GM12865 (cell line): ENCODE data around the gene STXBP2.
A peak's percentile ranks its signal among the peaks of the same experiment; 100 is the strongest.

Experiments used
- DNase-seq: peaks from one replicate; pipeline ENCODE4 v3.0.0; 2010; ENCODE audit warnings: low read depth
- H3K4me3 ChIP-seq: 2 replicates; pipeline ENCODE4 v1.5.1; 2011; ENCODE audit warnings: mild to moderate bottlenecking, low read depth, low read length, control low read depth
- CTCF ChIP-seq: IDR thresholded peaks from 2 replicates; pipeline ENCODE4 v1.5.1; 2011; ENCODE audit warnings: low read length, control low read depth, low read depth, inconsistent platforms; ENCODE audit not compliant: insufficient read depth; ENCODE audit errors: missing control alignments

Gene STXBP2

GRCh38 chr19:7681340-7682174 is 44.6 kb downstream of the STXBP2 start:
- peak; percentile 72 for TF ChIP-seq CTCF

DNA sequence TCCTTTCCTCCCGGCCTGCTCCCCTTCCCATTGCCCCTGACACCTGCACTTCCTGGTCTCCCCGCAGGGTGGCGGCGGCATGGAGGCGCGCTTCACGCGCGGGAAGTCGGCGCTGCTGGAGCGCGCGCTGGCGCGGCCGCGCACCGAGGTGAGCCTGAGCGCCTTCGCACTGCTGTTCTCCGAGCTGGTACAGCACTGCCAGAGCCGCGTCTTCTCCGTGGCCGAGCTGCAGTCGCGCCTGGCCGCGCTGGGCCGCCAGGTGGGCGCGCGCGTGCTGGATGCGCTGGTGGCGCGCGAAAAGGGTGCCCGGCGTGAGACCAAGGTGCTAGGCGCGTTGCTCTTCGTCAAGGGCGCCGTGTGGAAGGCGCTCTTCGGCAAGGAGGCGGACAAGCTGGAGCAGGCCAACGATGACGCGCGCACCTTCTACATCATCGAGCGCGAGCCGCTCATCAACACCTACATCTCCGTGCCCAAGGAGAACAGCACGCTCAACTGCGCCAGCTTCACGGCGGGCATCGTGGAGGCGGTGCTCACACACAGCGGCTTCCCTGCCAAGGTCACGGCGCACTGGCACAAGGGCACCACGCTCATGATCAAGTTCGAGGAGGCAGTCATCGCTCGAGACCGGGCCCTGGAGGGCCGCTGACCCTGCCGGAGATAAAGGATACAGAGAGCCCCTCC is 45.4 kb downstream of the STXBP2 start:
- no peak for TF ChIP-seq CTCF
- no peak for DNase-seq
- H3K4me3 ChIP-seq = peak overlapping the region; percentile 78

More at GRCh38 chr19:7681340-7682174, 44.6 kb downstream of the STXBP2 start:
- peak; percentile 95 for DNase-seq
- peak overlapping the region; percentile 78 for H3K4me3 ChIP-seq

DNA sequence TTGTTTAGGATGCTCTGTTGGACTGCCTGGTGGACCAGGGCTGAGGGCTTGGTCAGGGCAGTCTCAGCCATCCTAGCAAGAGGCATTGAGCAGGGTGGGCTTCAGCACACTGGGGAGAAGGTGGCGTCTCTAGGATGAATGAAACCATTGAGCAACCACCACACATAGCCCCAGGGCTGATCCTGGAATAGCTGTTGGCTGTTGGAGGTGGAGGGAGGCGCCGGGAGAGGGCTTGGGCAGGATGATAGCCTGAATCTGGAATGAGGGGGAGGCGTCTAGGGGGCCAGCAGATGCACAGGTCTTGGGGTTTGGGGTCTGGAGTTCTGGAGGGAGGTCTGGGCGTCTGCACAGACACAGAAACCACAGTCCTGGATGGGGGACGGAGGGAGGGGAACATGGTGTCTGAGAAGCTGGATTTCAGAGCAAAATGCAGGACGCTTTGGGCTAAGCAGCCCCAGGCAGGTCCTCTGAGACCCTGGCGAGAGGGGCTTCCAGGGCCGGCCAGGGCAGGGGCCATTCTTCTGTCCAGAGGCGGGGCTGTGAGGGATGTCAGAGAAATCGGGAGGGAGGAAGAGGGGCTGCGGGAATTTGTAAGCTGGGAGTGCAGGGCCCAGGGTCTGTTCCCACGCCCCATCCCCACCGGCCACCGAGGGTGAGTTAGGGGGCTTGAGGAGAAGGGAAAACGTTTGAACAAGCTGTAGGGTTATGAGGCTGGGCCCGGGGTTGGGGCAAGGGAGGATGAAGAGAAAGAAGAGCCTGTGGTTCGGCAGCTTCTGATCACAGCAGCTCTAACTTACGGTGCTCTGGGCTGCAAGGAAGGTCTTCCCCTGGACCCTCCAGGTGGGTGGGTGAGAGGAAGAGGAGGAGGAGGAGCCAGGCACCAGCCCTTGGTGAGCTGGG is 48.9 kb downstream of the STXBP2 start:
- TF ChIP-seq CTCF = no peak
- no peak for DNase-seq

GRCh38 chr19:7687177-7687576 is 50.3 kb downstream of the STXBP2 start:
- no peak overlapping the region for H3K4me3 ChIP-seq
- peak; percentile 49 for DNase-seq
- TF ChIP-seq CTCF = no peak

More for the DNA sequence above, 48.9 kb downstream of the STXBP2 start:
- no peak overlapping the region for H3K4me3 ChIP-seq

GRCh38 chr19:7689165-7689564 is 52.3 kb downstream of the STXBP2 start:
- no peak for TF ChIP-seq CTCF
- H3K4me3 ChIP-seq = no peak overlapping the region
- no peak for DNase-seq

DNA sequence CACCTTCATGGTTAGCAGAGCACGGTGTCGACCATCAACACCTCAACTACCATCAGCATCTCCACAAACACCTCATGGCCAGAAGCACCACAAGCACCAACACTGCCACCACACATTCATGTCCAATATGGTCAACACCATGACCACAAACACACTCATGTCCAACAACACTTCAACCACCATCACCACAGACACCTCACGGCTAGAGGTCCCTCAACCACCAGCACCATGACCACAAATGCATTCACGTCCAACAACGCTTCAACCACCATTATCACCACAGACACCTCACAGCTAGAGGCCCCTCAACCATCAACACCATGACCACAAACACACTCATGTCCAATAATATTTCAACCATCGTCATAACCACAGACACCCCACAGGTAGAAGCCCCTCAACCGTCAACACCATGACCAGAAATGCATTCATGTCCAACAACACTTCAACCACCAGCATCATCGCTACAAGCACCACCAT is 53.9 kb downstream of the STXBP2 start:
- TF ChIP-seq CTCF = no peak
- DNase-seq = peak; percentile 69
- H3K4me3 ChIP-seq = no peak overlapping the region
